Cerebellar nuclear complex (tissue), 1 donor: ENCODE measurements around the gene ACTMAP.
"Not testable (repeated sequence)": the region's sequence is repeated elsewhere in the genome, so short reads cannot be mapped to it uniquely, and the experiment has no call there.

Source experiments
- DNase-seq, 2 experiments: peaks; one replicate each; lab custom pipeline; 2025; lab: John Stamatoyannopoulos, UW

ACTMAP gene

GRCh38 chr19:40743926-40744325 is 6.4 kb downstream of the ACTMAP start:
- DNase-seq: no peak

GRCh38 chr19:40742886-40743285 is 7.4 kb downstream of the ACTMAP start:
- DNase-seq: no peak

DNA sequence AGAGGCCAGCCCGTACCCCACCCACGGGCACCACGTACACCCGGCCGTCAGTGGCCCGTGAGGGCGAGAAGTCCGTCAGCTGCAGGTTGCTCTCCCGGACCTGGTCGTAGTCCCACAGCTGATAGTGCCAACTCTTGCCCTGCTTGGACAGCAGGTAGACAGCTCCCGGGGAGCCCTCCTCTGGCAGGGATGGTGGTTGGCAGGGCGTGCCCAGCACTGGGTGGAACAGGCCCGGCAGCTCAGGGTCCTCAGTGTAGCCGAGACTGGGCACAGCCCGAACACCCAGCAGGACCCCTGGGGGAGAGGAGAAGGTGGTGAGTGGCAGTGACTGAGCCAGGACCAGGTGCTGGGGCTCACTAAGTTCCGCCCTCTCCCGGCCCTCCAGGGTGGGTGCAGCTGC is 7.8 kb downstream of the ACTMAP start:
- no peak for DNase-seq

DNA sequence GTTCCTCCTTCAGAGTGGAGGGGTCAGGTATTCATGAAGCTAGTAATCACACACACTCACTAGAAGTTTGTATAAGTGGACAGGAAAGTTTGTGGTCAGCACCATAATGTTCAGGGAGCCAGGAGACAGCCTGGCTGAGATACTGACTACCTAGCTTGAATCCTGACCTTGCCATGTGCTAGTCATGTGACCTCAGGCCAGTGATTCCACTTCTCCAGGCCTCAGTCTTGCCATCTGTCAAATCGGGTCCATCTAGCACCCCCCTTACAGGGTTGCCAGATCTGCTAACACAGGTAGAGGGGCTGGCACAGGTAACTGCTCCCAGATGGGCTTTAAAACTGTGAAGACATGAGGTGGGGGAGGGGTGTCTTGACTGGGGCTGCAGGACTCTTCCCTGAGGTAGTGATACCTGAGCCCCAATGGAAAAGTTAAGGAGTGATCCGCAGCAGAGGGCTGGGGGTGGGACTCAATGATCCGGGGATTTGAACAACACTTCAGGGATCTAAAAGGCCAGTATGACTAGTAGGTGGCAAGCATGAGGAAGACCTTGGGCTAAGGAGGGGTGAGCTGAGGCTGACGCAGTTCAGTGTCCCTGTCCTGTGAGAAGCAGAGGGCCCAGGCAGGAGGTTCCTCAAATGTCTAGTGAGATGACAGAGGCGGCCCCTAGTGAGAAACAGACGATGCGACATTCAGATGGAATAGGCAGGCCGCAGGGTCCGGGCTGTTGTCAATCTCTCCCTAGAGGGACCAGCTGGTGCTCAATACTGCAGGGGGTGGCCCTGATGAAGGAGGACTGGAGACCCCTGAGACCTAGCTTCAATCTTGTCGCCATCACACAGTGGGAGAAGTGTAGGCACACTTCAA is 8.5 kb downstream of the ACTMAP start:
- DNase-seq: no peak

GRCh38 chr19:40740747-40741146 is 9.5 kb downstream of the ACTMAP start:
- DNase-seq: no peak

GRCh38 chr19:40739871-40740703 is 10.2 kb downstream of the ACTMAP start:
- DNase-seq: no peak

GRCh38 chr19:40739030-40739839 is 11.0 kb downstream of the ACTMAP start:
- no peak for DNase-seq

DNA sequence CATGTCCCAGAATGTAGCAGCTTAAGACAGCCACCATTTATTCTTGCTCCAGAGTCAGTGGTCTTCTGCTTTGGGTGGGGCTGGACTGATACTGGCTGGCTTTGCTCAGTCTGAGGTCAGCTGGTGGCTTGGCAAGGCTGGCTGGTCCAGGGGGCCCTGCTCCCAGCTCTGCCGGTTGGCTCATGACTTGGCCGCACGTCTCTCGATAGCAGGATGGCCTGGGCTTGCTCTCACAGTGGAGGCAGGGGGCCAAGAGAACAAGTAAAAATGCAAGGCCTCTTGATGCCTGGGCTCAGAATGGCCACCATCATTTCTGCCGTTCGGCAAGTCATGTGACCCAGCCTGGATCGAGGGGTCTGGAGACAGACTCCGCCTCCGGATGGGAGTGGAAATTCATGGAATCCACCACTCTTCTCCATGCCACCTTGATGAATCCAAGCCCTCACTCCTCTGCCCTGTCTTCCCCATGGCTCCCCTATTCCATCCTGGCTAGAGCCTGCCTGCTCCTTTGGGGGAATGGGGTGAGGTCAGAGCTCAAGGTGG is 13.1 kb downstream of the ACTMAP start:
- no peak for DNase-seq

- no peak for DNase-seq
Observed at GRCh38 chr19:40736661-40737060, 13.6 kb downstream of the ACTMAP start.

- DNase-seq: no peak
Observed at GRCh38 chr19:40735013-40735771, 15.1 kb downstream of the ACTMAP start.

DNA sequence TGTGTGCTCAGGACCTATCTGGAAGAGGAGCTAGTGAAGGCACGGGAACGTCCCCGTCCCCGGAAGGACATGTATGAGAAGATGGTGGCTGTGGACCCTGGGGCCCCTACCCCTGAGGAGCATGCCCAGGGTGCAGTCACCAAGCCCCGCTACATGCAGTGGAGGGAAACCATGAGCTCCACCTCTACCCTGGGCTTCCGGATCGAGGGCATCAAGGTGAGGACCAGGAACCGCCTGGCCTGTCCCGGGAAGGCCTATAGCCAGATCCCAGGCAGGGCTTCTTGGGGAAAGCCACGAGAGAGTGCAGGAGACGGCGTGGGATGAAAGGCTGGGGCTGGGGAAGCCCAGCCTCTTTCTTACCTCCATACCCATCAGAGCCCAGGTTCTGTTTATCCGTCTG is 17.1 kb downstream of the ACTMAP start:
- no peak for DNase-seq

DNA sequence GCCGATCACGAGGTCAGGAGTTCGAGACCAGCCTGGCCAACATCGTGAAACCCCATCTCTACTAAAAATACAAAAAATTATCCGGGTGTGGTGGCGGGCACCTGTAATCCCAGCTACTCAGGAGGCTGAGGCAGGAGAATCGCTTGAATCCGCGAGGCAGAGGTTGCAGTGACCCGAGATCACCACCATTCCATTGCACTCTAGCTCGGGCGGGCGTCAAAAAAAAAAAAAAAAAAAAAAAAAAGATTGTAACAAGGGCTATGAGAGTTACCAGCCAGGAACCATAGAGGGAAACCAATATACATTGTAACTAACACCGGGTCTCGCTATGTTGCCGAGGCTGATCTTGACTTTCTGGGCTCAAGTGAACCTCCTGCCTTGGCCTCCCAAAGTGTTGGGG is 18.0 kb downstream of the ACTMAP start:
- not testable (repeated sequence) for DNase-seq

DNA sequence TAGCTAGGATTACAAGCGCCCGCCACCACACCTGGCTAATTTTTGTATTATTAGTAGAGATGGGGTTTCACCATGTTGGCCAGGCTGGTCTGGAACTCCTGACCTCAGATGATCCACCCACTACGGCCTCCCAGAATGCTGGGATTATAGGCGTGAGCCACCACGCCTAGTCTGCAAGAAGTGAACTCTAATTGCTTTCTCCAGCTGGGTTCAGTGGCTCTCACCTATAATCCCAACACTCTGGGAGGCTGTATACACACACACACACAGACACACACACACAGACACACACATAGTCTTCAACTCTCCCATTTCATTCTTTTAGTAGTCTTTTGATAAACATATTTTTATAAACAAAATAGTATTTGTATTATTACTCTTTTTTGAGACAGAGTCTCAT is 20.2 kb downstream of the ACTMAP start:
- DNase-seq: not testable (repeated sequence)

DNA sequence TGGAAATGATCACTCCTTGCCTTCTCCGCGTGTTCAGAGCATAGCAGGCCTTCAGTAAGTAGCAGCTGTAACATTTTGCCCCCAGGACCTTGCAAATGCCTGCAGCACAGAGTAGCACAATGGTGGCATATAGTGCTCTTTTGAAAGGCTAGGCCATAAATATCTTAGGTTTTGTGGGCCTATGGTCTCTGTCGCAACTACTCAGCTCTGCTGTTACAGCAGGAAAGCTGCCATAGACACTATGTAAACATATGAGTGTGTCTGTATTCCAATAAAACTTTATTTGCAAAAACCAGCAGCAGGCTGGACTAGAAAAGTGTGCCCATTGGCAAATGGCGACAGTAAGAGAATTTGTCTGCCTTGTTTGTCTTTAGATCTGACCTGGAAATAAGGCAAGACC is 24.0 kb downstream of the ACTMAP start:
- no peak for DNase-seq

- no peak for DNase-seq
Observed at GRCh38 chr19:40724855-40725254, 25.4 kb downstream of the ACTMAP start.

DNA sequence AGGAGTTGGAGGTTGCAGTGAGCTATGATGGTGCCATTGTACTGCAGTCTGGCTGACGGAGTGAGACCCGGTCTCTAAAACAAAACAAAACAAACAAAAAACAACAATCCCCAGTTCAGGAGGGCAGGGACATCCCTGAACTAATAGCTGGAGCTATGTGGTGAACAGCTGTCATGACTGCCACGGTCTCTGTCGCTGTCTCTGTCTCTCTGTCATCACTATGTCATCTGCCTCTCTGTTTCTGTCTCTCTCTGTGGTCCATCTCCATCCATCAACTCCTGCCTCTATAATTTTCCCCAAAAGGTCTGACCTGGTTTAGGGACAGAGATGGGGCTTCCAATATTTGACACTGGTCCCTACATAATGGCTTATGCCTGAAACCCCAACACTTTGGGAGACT is 26.0 kb downstream of the ACTMAP start:
- DNase-seq: no peak

GRCh38 chr19:40723661-40724254 is 26.5 kb downstream of the ACTMAP start:
- no peak for DNase-seq

DNA sequence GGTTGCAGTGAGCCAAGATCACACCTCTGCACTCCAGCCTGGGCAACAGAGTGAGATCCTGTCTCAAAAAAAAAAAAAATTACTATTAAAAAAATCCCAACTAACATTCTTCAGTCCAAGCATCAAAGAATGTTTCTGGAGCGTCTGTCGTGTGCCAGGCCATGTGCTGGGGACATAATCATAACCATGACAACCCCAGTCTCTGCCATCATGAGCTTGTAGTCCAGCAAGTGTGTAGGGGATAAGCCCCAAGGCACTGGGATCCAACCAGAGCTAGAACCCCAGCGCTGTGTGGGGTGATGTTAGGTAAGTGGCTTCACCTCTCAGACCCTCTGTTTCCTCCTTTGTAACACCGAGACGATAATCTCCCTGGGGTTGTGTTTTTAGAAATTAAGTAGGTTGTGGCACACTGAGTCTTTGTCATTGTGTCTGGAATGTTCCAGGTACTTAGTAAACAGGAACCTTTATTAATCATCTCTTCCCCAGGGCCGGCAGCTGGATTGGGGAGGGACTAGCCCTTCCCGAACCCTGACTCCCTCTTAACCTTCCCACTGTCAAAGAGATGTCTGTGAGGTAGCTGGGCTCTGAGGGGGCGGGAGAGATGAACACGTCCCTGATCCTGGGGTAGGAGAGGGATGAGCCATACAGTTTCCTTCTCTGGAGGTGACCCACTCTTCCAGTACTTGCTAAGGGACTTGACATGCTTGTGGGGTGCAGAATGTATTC is 28.2 kb downstream of the ACTMAP start:
- DNase-seq: no peak

GRCh38 chr19:40721140-40721486 is 29.2 kb downstream of the ACTMAP start:
- no peak for DNase-seq

DNA sequence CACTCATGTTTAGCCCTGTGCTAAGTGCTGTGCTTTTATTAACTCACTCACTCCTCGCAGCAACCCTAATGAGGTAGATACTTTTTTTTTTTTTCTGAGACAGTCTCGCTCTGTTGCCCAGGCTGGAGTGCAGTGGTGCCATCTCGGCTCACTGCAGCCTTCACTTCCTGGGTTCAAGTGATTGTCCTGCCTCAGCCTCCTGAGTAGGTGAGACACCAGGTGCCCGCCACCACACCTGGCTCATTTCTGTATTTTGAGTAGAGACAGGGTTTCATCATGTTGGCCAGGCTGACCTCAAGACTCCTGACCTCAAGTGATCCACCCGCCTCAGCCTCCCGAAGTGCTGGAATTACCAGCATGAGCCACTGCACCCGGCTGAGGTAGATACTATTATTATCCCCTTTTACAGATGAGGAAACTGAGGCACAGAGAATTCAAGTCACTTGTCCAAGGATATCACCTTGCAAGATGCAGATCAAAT is 30.8 kb downstream of the ACTMAP start:
- no peak for DNase-seq
